HG03103 (cell line): ENCODE measurements around the gene NOTCH3.

Source experiments
- ATAC-seq: cut with Tn5 transposase; IDR thresholded peaks from one replicate; pipeline ENCODE4 v1.9.1; 2021; ENCODE audit warnings: low read depth; ENCODE audit not compliant: unreplicated experiment

NOTCH3 gene

DNA sequence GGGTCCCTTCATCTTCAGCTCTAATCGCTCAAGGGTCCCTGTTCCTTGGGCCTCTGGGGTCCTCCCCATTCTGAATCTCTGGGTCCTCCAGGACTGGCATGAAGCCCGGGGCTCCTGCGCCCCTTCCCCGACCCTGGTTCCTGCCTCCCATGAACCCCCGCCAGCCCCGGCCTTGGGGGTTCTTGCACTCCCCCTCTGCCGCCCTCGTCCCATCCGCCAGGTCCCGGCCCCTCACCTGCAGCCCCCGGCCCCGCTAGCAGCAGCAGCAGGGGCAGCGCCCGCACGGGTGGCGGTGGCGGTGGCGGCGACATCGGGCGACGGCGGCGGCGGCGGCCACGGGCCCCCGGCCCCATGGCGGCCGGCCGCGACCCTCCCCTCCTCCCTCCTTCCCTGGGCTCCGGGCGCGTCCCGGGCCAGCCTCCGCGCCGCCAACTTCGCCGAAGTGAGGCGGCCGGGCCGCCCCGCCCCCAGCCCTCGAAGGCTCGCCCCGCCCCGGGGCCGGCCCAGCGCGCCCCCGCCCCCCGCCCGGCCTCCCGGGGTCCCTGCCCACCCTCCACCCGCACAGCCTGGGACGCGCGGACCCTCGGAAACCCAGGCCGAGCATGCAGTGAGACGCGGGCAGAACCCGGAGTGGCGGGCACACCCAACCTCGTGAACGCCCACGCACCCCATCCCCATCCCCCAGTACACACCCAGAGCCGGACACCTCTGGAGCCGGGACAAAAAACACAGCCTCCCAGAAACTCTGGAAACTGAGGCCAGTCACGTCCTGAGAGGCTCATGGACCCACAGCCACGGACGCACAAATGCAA lies at the start of gene NOTCH3:
NOTCH3 (minus strand) TSS at position 443 of the 812 bp plus-strand sequence; CDS start at position 353, 90 bp downstream.
- no peak for ATAC-seq

GRCh38 chr19:15250640-15250993 lies 49.8 kb upstream of the NOTCH3 start:
- no peak for ATAC-seq

DNA sequence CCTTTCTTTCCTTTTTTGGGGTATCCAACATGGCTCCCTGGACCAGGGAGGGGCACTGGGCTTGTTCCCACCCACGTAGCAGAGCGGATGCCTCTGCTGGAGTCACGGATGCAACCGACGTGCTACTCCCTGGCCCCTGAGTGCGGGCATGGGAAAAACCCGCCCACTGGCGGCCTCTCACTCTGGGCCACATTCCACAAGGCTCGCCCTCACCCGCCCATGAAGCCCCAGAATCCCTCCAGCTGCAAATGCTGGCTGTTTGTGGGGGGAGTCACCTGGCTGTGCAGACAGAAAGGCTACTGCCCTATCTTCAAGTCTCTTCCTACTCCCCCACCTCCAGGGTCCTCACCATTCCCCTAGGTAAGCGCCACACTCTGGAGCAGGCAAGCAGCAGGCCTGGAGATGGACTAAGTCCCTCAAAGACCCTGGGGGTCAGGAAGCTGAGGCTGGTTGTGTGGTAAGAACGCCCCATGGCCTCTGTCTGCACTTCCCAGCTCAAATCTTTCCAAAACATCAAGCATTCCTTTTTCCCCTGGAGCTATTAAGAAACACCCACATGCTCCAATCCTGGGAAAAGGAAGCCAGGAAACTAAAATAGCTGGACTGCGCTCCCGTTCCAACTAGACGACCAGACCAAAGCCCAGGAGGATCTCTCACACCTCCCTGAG lies 49.3 kb upstream of the NOTCH3 start:
- ATAC-seq, result no peak

- ATAC-seq, result no peak
Observed at GRCh38 chr19:15249528-15249874, 48.7 kb upstream of the NOTCH3 start.

- ATAC-seq, result no peak
Observed at GRCh38 chr19:15248648-15249527, 48.1 kb upstream of the NOTCH3 start.

DNA sequence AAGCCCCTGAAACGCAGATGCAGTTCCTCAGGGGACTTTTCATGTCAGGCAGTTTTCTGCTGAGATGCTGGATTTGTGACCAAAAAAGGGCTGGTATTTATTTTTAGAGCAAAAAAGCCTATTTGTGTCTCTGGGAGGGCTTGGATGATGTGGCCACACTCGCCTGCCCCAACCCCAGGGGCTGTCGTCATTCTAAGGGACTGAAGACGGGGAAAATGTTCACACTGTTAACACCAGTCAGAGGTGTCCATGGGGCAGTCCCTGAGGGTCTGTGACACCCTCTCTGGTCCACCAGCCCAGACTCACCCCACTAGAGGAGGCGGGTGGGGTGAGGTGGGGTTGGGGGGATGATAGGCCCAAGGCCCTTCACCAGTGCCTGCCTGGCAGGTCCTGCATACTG lies 47.3 kb upstream of the NOTCH3 start:
- ATAC-seq, result no peak

DNA sequence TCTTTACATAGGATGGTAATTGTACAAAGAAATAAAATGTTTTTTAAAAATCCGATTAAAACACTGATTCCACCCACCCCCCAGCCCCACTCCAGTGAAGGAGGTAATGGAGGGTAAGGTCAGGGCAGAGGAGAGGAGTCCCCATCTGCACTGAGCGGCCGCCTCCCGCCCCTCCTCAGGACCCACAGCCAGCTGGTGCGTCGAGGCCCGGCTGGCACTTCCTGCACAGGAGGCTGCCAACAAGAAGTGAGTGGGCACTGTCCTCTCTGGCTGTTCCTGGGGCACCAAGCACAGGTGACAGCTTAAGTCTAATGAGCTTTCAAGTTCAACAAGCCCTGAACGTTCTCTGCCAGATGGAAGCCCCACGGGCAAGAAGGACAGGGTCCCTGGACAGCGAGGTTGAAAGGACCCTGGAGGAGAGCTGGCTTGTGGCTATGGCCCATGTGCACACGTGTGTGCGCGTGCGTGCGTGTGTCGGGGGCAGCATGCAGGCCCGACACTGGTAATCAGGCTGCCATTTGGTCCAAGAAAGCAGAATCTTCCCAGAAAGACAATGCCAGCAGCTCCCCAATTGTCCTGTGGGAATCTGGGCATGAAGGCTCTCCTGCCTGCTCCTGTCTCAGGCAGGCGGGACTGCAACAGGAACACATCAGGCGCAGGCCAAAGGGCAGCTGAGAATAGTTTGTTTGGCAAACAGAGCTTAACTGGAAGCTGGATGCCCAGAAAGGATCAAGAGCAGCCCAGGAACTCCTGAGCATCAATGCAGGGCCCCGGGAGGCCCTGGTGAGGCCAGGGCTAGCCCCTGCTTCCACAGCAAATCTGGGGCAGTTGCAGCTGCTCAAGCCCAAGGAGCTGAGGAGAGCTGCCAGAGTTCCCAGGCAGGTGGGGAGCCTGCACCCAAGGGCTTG lies 46.6 kb upstream of the NOTCH3 start:
- ATAC-seq, result no peak

GRCh38 chr19:15246198-15246481 lies 45.3 kb upstream of the NOTCH3 start:
- ATAC-seq, result no peak

DNA sequence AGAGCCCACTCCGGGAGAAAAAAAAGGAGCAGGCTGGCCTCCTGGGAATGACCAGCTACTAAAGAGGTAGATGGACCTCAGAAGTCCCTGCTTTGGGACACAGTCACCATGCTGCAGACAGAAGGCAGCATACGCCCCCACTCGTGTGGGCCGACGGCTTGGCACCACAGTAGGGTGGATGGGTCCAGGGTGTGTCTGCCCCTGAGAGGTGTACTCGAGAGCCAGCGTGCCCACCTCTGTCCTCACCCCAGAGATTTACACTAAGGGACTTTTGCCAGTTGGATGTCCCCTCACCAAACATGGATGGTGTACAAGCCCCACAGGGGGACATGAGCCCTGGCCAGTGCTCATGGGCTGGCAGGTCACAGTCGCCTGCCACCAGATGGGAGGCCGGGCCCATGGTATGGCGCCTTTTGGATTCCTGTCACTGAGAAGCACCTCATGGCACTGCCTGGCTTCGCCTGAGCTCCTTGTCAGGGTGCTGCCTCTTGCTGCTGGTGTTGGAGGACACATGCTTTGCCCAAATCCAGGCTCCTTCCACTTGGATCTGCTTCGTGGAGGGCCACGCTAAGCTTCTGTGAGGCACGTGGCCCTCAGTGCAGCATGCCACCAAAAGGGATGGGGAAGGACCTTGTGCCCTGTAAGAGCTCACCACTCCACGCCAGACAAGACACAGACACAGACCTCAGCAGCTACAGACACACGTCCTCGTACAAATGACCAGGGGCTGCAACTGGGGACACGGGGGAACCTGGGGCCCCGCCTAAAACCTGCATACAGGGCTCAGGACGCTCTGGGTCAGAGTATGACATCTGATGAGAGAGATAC lies 44.8 kb upstream of the NOTCH3 start:
- no peak for ATAC-seq

DNA sequence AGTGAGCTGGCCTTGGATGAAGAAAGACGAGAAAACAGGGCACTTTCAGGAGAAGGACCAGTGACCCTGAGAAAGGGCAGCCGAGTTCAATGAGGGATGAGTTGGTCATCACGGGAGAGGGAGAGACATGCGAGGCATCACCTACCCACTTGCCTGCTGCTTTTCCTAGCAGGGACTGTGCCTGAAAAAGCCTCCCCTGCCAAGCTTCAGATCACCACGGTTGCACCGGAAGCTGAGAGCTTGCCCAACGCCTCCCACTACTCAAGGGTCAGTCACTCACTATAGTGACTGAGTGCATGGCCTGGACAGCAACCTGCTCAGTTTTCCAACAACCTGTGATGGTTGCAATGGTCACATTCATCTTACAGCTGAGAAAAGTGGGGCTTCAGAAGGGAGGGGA lies 44.0 kb upstream of the NOTCH3 start:
- no peak for ATAC-seq

DNA sequence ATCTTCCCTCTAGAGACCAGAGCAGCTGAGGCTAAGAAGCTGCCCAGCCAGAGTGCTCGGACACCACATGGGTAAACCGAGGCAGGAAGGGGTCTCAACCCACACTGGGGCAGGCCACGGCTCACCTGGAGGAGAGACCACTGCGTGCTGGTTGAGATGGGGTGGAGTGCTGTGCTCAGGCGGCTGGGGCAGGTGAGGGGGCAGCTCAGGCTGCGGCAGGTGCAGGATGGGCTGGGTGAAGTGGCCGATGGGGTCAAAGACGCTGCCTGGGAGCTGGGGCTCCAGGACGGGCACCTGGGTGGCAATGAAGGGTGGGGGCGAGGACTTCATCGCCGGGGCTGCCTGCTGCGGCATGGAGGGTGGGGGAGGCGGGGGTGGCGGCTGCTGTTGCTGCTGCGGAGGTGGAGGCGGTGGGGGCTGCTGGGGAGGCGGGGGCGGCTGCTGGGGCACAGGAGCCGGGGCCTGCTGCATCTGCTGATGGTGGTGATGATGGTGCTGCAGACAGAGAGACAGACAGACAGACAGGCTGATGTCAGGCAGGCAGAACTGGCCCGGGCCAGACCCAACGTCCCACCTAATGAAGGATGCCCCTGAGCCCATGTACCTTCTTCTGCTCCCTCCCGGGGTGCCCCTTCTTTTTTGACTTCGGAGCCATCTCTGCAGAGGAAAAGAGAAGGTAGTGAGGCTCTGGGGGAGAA lies 43.5 kb upstream of the NOTCH3 start:
- no peak for ATAC-seq

GRCh38 chr19:15243236-15243957 lies 42.6 kb upstream of the NOTCH3 start:
- ATAC-seq, result no peak

DNA sequence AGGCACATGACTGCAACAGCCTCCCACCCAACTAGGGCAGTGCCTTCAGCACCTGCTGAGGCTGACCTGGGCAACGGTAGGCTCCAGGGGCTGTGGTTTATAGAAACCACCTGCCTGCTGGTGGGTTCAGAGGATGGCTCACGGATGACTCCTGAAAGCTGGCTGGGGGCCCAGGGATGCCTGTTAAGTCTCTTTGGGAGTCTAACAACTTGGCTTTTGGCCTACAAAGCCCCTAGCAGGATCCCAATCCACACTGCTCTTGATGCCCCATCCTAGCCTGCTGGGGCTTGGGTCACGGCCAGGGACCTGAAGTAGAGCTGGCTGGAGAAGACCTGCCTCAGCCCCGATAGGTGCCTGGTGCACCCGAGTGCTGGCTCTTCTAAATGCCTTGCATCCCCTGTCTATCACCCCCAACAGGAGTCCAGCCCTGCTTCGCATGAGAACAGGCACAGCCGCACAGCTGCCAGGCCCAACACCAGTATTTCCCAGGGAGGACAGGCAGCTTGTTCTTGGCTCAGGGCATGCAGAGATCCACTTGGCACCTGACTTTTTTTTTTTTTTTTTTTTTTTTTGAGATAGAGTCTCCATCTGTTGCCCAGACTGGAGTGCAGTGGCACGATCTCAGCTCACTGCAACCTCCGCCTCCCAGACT lies 40.6 kb upstream of the NOTCH3 start:
- no peak for ATAC-seq

DNA sequence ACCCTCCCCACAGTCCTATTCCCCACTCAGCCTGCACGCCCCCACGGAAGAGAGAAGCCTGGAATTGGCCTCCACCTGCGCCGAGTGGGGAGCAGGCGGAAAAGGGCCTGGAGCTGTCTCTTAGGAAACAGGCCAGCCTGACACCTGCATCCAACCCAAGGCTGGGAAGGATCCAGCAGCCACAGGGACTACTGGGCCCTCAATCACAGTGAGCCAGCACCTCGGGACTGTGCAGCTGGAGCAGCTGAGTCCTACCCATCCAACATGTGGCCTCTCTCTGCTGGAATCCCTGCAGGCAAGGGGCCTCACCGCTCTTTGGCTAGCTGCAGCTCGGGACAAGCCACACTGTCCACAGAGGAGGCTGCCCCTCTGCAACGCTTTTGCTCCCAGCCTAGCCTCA lies 39.7 kb upstream of the NOTCH3 start:
- ATAC-seq, result no peak

- ATAC-seq, result no peak
Observed at GRCh38 chr19:15239337-15239949, 38.6 kb upstream of the NOTCH3 start.

- ATAC-seq, result no peak
Observed at GRCh38 chr19:15238639-15239155, 37.9 kb upstream of the NOTCH3 start.
